ENCODE data around the gene RGL1.

- TF ChIP-seq CTCF (conservative IDR thresholded peaks at IDR 0.05 in 1 of 2, IDR thresholded peaks at IDR 0.05 in 1 of 2; ENCODE audit: low read depth in 1 of 2, low read length in 2 of 2) (no peak), EZH2 (IDR thresholded peaks at IDR 0.05; ENCODE audit: low read length, missing control alignments) (no peak)
Observed at GRCh38 chr1:183780159-183780558, 24.8 kb upstream of the RGL1 start.
